Activated CD4-positive, alpha-beta T cell treated with anti-CD3 and anti-CD28 coated beads, Interleukin-2, amount 50 U/mL, for 1 hour (primary cell): ENCODE data around the gene PRDX6.
"Not testable (repeated sequence)": the region's sequence is repeated elsewhere in the genome, so short reads cannot be mapped to it uniquely, and the experiment has no call there.

Source experiments
- DNase-seq: peaks from one replicate; pipeline ENCODE4 v3.0.0-alpha.2; 2020

Gene PRDX6

DNA sequence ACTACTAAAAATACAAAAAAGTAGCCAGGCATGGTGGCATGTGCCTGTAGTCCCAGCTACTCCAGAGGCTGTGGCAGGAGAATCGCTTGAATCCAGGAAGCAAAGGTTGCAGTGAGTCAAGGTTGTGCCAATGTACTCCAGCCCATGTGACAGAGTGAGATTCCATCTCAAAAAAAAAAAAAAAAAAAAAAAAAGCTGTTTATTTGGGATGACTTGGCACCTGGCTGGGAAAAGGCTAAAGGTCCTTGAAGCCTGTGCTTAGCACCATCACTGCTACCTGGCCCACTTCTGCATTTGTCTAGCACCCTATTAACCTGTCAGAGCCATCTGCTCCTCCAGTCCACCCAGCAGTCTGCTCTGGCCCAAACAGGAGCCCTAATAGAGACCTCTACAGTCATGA, 25.0 kb downstream of the PRDX6 start:
- DNase-seq, result no peak

DNA sequence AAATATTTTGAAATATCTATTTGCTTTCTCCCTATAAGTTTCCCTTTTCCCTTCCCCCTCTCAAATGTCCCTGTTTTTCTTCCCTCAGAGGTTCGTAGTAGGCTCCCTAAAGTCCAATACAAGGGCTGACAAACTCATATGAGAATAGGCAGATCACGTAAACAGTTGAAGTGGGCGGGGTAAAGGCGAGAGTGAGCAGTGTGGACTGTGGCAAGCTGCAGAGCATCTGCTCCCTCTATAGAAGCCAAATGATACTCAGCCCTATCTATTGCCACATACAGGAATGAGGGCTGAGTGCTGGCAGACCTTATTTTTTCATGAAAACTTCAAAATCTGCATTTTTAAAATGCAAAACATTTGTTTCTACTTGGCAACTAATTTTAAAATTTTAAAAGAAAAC, 26.3 kb downstream of the PRDX6 start:
- no peak for DNase-seq

DNA sequence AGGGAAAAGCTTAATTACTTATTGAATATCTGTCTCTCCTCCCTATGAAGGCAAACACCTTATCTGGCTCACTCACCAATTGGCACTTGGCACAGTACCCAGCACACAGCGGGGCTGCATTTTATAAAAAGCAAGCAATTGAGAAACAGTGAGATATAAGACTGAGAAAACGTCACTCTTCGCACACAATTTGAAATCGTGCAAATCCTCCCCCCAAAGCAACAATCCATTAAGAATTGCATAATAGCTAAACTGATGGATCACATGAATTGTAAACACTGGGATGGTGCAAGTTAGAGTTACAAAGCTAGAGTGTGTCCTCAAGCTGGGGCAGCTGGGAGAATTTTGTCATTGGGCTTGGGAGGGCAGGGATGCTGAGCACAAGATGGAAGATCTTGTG, 27.1 kb downstream of the PRDX6 start:
- no peak for DNase-seq

DNA sequence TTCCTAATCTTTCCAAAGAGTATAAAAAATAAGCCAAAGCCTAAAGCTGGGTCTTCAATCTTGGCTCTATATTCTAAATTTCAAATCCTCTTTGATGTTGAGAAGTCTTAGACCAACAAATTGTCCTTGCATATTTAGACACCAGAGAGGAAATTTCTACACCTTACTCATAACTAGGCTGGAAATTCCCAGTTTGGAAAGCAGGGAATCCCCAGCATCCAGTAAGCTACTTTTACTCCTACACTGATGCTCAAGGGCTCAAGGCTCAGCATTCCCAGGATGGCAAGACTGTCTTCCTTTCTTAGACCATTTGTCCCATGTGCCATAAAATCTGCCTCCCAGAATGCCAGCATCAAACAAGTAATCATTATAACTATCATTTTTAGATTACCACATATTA, 28.3 kb downstream of the PRDX6 start:
- DNase-seq, result no peak

DNA sequence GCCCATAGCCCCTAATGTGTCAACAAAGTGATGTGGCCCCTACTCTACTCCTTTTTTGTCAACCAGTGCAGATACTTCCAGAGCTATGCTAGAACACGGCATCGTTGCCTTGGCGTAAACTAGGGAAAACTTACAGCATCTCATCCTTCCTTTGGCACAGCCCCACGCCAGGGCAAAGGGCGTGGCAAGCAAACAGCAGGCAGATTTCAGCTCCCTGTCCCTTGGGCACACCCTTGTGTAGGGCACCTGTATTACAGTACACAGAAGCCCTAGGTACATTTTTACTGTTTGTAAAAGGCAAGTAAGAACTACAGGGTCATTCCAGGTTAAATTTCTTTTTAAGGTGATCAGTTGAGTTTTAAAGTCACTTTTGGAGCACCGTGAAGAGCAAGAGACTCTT, 29.3 kb downstream of the PRDX6 start:
- no peak for DNase-seq

DNA sequence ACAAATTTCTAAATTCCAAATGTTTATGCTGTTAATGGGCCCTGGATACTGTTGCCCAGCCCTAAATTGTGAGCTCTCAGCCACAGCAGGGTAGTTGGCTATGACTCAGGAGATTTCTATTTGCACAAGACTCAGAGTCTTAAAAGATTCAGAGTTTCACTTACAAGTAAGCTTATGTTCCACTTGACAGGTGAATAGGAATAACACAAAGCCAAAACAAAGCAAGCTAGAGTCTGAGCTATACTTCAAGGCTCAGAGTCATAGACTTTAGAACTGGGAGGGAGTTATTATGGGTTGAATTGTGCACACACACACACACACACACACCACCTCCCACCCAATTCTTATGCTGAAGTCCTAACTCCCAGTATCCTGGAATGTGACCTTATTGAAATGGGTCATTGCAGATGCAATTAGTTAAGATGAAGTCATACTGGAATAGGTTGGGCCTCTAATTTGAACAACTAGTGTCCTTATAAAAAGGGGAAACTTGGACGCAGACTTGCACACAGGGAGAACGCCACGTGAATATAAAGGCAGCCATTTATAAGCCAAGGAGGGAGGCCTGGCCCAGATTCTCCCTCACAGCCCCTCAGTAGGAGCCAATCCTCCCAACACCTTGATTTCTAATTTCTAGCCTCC, 30.2 kb downstream of the PRDX6 start:
- no peak for DNase-seq

DNA sequence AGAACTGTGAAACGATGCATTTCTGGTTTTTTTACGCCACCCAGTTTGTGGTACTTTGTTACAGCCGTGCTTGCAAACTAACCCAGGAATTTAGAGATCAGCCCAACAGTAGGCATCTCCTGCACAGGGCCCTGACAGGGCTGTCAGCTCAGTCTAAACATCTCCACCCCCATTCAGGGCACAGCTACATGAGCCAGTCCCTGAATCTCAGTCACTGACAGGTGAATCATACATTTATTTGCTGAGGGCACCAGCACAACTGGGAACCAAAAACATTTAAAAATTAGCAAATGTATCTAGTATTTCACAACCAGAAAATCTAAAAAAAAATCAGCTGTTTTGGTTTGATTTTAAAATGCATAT, 30.7 kb downstream of the PRDX6 start:
- DNase-seq, result no peak

DNA sequence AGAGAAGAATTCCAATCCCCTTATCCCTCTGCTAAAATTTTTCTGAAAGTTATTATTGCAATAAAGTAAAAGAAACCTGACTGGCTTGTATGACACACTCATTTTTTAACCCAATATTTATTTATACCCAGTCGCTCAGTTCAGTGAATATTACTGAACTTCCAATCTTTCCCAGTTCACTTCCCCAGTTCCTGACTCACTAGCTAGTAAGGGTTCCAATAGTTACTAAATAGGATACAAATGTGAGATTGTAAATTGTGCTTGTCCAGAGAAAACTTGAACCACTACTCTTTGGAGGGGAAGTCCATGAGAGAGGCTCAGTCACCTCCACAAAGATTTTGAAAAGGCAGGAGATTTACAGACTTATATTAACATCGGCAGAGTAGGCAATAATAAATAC, 31.4 kb downstream of the PRDX6 start:
- DNase-seq, result no peak

DNA sequence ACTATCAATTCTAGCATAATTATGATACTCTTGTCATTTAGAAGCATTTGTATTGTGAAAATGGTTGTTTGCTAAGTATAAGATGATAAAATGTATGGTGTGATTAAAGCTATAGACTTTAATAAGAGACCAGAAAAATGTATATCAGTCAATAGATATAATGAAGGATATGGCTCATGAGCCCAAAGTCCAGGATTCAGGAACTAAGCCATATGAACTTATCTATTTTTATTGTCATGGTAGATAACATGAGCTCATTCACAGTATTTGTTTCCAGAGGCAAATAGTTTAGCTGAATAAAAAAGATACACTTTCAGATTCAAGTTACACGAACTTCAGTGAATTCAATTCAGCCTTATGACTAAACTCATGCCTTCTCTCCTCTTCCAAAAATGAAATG, 32.7 kb downstream of the PRDX6 start:
- DNase-seq, result no peak

DNA sequence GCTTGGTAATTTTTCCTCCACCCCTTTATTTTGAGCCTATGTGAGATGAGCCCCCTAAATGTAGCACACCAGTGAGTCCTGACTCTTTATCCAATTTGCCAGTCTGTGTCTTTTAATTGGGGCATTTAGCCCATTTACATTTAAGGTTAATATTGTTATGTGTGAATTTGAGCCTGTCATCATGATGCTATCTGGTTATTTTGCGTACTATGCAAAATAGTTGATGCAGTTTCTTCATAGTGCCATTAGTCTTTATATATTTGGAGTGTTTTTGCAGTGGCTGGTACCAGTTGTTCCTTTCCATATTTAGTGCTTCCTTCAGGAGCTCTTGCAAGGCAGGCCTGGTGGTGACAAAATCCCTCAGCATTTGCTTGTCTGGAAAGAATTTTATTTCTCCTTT, 37.4 kb downstream of the PRDX6 start:
- not testable (repeated sequence) for DNase-seq

DNA sequence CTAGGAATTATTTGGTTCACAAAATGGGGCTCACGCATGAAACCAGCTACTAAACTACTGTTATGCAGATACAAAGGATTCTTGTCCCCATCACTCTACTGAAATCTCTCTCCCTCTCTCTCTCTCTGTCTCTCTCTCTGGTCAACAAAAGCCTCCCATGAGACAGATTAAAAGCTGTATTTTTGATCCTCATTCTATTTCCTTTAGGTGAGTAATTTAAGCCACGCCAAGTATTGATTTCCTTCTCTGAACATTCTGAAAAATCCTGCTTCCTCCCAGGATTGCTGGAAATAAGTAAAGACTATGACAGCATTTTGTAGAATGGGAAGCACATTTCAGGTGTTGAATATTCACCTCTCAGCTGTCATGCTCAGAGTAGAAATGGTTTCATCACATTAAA, 43.7 kb downstream of the PRDX6 start:
- DNase-seq, result no peak

DNA sequence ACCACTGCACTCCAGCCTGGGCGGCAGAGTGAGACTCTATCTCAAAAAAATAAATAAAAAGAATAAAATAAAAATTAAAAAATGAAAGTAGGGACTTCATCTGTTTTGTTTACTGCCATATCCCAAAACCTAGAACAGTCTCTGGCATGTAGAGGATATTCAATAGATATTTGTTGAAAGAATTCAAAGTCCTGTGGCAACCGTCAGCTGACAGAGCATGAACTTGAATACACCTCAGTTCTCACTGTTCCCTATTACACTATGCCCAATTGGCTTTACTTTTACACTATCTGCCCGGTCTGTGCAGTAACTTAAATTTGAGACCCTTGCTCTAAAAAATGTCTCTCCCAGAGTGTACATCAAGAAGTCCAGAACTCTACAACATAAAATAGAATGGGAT, 46.2 kb downstream of the PRDX6 start:
- no peak for DNase-seq

DNA sequence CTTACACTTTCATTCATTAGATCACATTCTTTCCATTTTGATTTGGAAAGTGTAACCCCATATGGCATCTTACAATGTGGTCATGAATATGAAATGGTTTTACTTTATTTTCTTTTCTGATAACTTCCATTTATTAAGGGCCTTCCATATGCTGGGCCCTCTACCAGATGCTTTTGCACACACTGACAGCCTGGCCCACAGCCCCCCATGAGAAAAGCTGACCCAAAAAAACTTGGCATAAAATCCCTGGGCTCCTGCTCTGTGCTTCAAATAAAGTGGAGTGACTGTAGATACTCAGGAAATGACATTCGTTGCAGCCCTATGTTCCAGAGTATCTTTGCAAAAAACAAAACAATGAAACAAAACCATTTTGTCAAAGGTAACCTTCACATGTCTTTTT, 48.8 kb downstream of the PRDX6 start:
- no peak for DNase-seq

DNA sequence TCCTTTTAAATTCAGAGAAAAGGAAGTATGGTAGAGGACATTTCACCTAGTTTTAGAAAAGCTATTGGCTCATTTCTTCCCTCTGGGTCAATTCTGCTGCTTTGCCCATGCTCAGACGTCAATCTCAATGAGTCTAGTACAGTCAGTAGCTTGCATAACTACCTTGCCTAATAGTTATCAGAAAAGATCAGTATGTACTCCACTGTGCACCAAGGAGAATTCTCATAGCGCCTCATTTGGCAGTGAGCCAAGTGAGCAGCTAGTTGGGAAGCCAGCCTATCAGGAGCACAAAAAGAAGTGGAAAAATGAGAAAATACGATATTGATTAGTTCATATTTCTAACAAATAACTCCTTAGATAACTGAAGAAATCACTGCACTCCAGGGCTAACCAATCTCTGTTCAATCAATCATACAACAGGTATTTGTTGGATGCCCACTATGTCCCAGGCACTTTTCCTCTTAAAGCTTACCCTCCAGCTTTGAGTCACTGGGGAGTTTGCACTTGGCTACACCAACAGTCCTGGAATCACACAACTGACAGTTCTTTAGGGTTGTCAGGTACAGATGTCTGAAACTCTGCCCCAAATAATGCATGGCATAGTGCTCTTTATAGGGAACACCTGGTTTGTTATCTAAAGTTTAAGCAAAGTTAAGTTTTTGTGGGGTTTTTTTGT, 50.2 kb downstream of the PRDX6 start:
- no peak for DNase-seq

DNA sequence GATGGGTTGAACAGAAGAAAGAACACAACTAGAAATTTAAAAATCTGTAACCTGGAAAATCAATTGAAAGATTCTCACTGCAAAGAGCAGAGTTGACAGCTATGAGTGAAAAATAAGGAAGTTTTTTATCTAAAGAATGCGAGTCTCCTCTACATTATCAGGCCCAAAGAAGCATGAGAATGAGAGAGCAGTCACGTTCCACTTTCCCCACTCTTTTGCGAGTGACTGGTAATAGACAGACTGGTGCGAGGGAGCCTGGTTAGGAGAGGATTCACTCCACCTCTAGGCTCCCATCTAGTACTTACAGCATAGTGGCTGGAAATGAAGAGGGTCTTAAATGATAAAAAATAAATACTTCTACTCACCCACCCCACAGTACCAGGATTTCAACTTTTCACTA, 52.0 kb downstream of the PRDX6 start:
- DNase-seq, result no peak

DNA sequence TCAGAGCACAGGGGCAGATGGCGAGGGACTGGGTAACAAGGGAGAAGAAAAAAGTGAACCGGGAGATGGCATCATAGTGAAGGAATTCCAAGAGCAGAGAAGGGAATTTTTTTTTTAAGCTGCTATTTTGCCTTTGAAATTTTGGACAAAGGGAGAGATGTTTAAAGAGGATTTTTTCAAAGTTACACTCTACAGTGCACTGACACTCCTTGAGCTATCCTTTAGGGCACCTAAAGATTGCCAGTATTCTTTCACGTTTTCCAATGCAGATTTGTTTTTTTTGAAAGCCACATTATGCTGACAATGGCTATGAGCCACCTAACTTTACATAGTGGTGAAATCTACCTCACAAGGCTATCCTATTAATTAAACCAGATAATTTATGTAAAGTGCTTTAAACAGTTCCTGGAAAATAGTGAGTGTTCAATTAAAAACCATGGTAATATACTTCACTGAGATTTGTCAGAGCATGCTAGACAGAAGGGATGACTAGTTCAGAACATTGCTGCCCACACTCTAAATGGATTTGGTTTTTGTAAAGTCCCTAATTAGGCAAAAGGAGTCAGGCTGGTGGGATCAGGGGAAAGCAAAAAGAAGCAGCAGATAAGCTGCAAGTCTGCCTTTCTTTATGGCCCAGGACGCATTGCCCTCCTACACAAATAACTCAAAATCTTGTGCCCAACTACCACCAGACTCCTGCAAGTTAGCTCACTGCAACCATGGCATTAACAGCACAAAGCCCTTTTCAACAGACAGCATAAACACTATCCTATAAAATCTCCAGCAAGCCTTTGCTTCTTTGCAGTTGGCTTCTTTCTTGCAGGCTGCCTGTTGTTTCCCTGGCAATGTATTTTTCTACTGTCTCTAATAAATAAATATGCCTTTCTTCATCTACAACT, 53.9 kb downstream of the PRDX6 start:
- DNase-seq, result no peak

DNA sequence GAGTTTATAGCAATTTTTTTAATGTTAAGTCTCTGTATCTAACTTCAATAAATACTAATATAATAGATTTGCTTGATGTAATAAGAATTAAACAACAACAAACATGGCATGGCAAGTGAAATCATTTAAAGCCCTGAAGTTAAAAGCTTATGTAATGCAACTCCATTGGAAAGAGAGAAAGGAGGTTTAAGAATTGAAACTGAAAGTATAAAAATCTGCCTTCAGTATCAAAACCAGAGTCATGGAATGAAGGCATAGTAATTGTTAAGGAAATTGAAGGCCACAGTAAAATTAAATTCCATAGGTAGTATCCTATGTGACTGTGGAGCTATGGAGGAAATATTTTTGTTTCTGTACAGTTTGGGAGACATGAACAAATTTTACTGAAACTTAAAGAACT, 55.1 kb downstream of the PRDX6 start:
- DNase-seq, result no peak

DNA sequence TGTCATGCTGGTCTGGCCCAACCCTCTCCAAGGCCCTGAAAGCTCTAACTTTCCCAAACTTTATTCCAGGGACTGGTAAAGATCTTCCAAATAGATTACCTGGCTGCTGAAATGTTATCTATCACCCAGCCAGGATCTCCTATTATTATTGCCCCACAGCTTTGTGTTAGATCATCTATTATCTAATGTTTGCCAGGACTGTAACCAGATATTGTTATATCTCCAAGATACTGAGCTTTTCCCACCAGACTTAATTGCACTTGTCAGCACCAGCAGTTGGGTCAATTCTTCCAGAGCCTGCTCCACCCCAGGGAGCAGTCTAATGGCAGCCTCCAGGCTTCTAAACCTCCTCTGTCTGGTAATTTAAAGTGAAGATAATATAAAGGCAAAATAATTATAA, 59.1 kb downstream of the PRDX6 start:
- no peak for DNase-seq
